DMS79 treated with DMSO at 0.1 percent for 48 hours (cell line): ENCODE measurements around the gene IRF2.

Experiments used
- DNase-seq: peaks from one replicate; lab custom pipeline; 2025; lab: John Stamatoyannopoulos, UW

Gene IRF2

DNA sequence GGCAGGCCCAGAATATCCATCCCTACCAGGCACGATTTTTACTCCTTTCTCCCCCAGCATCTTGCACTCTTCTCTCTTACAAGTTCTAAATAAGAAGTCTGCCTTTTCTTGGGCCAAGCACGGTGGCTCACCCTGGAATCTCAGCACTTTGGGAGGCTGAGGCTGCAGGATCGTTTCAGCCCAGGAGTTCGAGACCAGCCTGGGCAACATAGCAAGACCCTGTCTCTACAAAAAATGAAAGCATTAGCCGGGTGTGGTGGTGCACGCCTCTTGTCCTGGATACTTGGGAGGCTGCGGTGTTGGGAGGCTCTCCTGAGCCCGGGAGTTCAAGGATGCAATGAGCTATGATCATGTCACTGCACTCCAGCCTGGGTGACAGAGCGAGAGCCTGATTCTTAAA lies 64.8 kb downstream of the IRF2 start:
- no peak for DNase-seq

DNA sequence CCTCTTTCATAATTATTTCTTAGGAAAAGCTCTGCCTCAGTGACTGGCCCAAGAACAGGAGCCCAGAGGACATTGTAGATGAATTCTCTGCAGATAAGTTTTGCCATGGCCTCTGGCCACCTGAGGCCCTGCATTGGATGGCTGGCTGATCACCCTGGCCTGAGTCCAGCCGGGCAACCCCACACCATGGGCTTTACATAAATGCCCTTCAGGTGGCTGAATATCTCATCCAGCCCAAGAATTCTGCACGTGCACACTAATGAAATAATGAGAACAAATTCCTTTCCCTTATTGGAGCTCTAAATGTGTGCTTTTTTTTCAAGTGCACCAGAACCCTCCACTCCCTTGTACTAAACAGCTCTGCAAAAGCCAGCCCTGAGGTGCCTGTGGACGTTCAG lies 65.7 kb downstream of the IRF2 start:
- DNase-seq = no peak

DNA sequence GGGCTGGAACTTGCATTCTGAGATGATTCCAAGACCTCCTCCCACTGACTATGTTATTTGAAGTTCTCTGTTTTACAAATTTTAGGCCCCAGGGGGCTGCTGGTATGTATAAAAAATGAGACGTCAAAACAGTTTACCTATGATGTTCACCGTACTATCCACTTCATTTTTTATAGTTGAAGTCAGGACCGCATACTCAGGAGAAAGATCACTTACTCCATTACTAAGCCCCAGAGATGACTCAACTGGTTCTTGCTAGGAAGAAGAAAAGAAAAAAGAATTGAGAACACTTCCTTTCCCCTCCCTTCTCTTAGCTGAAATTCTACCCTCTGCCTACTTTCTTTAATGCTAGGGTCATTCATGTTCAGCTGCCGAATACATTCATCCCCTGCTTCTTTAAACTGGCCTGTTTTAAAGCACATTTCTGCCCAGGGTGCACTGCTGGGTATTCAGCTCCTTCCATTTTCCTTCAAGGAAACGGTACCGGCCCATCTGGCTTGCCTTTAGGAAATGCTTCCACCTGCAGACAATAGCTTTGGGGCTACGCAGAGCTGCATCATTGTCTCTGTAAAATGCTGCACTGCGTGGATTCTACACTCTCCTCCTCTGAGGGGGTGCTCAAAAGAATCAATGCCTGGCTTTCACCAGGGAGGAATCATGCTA lies 66.2 kb downstream of the IRF2 start:
- no peak for DNase-seq

DNA sequence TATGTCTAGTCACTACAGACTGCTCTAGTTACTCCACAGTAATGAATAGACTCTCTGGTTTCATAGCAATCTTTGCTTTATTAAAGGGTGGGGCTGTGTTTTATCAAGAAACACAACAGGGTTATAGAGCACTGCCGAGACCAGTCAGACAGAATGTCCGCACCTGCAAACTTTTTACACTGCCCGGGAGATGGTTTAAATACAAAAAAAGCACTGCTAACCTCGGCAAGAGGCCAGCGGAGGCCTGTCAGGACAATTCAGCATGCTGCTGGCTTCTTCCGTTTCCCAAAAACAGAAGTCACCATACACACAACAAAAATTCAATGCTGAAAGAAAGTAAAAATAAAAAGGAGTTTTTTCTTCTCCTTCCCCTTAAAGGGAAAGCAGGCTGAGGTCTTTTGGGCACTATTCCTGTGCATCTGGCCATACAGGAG lies 67.4 kb downstream of the IRF2 start:
- no peak for DNase-seq

DNA sequence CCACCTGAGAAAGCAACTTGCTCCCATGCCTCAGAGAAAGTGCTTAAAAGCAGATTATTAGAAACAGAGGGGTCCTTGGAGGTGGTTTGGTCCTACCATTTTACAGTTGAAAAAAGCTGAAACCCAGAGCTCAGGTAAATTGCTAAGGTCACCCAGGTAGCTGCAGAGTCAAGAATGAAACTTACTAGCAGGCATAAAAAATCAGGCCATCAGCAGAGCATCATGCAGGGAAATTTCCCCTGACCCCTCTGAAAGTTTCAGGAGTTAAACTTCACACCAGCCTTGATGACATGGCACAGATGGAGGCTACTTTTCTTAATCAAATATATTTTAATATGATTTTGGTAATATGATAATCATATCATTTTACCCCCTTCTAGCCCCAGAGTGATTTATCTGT lies 70.3 kb downstream of the IRF2 start:
- DNase-seq = no peak

DNA sequence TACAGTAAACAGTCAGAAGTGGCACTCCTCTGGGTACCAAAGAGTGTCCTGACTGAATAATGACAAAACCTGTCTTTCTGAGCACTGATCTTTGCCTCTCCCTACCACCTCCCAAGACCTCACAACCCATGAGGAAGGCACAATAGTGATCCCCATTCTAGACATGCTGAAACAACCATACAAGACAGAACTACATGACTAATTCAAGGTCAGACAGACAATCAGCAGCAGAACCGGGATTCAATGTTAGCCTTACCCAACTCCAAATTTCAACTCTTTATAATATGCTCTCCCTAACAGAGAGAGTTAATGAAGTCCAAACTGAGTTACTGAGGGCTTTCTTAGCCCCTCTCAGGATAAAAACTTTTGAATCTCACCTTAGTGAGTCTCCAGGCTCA lies 71.0 kb downstream of the IRF2 start:
- DNase-seq = no peak

DNA sequence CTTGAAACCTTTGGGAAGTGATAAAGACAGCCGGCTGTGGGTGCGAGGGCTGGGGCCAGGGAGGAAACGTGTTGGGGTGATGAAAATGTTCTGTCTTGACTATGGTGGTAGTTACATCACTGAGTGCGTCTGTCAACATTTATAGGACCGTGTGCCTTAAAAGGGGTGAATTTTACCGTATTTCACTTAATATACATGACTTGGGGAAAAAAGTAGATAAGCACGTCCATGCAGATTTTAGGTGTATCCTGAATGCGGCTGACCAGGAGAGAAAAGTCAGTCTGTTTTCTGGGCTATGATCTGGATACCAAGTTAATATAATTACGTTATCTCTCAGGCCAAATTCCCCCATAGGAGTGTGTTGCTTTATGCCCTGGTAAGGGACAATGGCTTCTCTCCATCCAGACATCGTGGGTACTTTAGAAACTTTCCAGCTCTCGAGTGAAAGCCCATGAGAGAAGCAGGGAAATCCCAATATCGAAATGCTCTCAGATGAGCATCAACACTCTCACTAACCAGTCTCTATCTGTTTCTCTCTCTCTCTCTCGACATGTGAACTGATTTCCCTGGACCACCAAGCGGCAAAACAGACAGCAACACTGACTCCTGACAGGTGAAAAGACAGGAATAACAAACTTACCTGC lies 71.5 kb downstream of the IRF2 start:
- no peak for DNase-seq

DNA sequence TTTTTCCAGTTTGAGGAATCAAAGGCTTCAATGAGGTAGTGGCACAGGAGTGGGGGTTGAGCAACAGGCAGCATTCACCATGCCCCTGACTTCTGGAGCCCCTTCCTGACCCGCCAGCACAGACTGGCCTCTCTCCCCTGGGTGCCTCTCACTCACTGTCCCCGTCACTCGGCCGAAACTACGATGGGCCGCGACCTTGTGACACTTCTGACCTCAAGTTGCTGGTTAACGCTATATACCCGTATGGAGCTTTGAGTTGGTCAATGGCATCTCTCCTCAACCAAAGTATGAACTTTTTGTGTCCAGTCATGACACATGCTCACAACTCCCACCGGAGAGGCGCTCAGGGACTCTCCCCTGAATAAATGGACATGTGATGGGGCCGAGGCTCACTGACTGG lies 72.1 kb downstream of the IRF2 start:
- DNase-seq = no peak

DNA sequence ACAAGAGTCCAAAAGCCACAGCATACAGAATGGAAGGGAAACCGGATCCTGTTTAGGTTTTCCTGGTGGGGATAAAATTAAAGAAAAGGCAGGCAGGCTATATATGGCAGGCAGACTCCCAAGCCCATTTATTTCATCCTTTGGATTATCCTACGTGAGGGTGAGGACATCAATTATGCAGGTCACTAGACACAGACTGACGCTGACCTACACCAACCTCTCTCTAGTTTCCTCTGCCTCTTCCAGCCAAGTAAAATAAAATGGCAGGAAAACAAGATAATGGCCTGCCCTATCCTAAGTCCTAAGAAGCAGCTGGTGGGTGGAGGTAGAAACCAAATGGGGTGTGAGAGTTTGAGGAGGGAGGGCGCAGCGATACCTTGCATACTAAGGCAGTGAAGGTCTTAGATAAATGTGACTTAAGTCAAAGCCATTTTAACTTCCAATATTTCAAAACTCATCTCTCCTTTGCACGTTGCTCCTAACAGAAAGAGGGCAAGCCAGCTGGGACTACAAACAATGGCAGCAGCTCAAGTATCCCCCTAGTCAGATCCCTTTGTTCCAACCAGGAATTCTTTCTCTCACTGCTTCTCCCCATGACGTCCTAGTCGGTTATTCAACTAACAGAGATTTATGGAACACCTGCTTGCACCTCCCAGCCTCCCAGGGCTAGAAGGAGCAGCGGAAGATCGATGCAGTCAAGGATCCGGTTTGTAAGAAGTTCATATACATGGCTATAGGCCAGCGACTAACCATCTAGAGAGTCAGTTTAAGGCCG lies 72.8 kb downstream of the IRF2 start:
- no peak for DNase-seq

DNA sequence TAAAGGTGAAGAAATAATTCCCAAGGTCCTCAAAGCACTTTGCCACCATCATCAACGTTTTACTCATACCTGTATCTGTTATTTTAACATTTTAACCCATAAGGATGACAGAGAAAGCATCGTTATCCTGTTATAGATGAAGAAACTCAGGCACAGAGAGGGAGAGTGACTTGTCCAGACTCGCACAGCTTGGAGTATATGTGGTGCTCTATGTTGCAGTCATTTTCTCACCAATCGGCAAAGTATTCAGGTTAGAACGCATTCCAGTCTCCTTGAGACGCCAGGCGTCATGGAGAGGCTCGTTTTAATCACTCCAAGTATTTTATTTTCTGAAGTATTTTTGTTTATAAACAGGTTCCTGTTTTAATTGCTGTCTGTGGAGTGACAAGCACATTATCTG lies 73.5 kb downstream of the IRF2 start:
- DNase-seq = no peak

DNA sequence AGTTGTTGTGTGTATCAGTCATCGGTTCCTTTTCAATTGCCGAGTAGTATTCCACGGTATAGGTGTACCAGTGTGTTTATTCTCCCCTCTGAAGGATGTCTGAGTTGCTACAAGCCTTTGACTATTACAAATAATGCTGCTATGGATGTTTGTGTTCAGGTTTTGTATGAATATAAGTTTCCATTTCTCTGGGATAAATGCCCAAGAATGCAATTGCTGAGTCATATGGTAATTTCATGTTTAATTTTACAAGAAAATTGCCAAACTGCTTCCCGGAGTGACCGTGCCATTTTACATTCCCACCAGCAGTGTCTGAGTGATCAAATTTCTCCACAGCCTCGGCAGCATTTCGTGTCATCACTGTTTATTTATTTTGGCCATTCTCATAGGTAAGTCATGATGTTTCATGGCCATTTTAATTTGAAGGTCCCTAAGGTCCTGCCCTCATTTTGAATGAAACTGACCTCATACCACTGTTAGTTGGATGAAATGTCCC lies 73.9 kb downstream of the IRF2 start:
- no peak for DNase-seq

DNA sequence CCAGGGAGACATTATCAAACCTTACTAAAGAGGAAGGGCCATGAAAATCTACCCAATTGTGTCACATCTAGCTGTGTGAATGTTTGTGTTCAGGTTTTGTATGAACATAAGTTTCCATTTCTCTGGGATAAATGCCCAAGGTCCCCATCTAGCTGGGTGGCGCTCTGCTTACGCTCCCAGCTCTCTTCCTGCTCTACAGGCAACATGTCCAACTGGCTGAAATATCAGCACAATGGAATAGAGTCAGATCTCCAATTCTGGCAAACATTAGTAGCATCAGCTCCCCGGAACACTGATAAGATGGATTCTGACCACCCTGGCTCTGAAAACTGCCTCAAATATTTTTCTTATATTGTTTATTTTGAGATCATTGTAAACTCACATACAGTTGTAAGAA lies 74.8 kb downstream of the IRF2 start:
- DNase-seq = no peak

DNA sequence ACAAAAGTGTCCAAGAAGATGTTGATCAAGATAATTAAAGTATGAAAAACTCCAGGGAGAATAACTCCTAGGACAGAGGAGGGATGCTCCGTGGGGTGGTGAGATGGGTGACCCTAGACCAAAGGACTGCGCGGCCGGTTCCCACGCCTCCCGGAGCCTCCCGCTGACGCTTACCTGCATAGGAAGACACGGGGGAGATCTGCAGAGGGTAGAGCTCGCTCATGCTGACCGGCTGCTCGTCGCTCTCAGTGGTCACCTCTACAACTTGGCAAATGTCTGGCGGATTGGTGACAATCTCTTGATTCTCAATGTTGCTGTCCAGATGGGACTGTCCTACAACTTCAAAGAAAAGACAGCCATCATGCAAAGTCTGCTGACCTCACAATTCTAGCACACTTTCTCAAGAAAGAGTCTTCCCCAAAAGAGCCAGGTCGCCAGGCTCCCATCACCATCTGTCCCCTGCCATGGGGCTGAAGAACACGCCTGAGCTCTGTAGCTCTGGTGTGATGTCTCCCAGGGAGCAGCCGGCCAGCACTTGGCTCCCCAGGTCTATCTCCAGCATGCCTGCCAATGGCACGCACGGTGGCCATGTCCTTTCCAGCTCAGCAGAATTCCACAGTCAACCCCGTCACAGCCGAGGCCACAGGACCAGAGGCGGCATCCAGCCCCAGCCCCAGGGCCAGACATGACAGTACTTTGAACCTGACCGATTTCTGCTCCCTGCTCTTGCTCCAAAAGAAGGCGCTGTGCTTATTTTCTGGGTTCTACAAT lies 75.4 kb downstream of the IRF2 start:
- no peak for DNase-seq

DNA sequence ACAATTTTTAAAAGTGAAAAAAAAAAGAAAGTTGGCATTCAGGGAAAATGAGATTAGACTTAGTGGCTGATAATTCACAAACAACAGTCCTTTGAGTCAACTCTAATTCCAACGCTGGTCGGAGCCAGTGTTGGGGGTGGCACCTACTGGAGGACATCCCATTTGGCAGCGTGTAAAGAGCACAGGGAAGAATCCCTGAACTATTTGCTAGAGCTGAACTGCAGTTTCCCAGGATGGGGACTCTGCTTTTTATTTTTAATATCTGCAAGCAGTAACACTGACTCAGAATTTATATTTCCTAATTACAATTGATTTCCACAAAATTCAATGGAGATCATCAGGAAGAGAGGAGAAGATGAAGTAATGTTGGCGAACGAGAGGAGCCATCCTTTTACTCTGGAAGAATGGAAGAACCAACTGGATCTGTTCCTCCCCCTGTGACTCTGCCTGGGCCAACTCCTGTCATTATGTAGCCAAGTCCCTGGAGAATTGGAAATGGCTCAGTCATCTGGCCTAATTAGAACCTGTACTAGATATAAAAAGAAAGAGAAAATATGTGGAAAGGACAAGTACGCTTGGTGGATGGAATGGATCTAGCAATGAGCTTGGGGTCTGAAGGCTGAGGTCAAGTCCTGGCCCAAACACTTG lies 76.7 kb downstream of the IRF2 start:
- DNase-seq = no peak

DNA sequence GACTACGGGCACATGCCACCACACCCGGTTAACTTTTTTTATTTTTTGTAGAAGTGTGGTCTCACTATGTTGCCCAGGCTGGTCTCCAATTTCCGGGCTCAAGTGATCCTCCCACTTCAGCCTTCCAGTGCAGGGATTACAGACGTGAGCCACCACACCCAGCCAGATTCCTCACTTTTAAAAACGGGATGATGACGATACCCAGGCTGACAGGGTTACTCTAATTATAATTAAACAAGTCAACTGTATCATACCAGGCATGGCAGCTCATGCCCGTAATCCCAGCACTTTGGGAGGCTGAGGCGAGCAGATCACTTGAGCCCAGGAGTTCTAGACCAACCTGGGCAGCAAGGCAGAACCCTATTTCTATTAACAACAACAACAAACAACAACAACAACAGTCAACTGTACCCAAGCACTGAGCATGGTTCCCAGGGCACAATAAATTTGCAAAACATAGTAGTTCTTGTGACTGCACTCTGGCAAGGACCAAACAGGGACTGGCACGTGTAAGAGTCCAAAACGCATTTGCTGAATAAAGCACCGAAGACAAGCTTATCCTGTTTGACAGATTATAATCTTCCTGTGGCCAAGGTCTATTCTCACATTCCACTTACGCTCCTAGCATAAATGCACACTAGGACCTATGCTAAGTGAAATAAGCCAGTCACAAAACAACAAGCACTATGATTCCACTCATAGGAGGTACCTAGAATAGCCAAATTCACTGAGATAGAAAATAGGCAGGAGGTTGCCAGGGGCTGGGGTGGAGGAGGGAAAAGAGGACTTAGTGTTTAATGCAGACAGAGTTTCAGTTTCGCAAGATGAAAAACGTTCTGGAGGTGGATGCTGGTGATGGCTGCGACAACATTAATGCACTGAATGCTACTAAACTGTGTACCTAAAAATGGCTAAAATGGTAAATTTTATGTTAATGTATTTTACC lies 77.5 kb downstream of the IRF2 start:
- no peak for DNase-seq

DNA sequence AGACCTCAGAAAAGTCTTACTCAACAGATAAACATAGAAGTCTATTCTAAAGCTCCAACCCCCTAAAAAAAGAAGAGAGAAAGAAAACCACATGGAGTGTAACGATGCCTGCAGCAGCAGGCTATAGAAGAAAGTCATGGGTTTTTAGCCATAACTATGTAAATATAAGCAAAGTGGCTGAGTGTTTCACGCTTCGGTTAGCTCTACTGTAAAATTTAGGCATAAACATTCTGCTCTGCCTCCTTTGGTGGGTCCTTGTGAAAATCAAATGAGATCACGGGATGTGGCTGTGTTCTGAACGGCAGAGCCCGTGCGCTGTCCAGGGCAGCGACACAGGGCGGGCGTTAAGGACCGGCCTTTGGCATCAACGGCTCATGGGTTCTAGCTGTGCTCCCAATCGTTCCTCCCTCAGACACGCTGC lies 78.4 kb downstream of the IRF2 start:
- DNase-seq = peak; percentile 77

DNA sequence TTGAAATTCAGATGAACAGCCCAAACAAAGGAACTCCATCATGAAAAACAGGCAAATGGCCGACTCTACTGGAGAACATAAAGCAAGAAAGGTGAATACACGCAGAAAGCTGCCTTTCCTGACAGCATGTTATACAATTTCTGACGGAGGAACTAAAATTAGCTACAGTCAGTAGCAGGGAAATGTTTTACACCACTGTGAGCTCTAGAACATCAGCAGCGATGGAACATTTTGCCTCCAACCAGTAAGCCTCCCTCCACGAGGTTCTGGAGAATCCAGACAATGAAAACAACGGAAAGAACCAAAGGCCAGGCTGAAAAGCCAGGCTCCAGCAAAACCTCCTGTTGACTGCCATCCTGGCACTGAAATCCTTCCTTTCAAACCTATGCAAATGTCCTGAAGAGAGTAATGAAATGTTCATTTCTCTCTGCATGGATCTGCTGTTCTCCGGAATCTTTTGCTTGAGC lies 78.9 kb downstream of the IRF2 start:
- no peak for DNase-seq

DNA sequence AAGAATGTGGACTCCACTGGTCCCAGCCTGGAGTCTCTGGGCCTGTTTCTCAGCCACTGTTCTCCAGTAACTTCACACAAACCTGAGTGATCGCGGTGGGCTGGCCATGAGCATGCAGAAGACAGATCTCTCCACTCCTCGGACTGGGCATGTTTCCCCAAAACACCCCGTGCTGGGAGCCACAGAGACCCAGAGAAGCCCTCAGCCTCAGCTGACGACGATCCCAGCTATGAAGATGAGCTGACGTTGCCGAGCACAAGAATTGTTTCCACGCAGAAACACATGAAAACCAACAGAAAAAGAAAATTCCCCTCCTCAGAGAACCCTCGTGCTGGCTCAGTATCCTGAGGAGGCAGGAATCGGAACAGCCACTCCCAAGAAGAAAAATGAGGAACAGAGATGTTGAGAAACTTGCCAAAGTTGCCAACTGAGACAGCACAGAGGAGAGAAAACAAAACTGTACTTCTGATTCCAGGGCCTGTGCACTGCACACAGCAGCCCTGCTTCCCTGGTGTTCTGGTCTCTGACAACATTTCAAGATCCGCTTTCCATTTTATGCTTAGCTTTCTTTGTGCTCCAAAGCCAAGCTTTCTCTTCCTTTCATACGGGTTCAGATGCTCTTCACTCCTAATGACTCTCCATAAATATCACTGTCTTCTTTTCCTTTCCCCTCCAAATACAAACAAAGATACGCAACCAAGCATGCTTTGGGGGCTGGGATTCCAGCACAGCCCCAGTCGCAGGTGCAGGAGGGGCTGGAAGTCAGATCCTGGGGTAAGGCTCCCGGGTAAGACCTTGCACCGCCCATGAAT lies 81.4 kb downstream of the IRF2 start:
- no peak for DNase-seq

DNA sequence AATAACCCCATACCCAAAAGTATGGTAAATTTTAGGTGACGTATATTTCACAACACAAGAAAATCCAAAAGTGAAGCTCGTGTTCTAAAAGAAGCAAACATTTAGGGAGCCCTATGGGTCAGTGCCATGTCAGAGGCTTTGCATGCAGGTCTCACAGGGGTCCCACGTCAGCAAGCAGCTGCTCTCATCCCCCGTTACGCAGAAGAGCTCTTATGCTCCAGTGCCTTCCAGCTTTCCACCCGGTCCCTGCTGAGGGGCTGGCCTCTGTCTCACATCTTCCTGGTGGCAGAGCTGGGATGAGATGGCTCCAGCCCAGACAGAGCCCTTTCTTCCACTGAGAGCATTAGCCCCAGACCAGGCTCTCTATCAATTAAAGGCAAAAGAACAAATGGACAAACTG lies 82.0 kb downstream of the IRF2 start:
- no peak for DNase-seq
